ENCODE results near the gene SLC6A3.

- TF ChIP-seq, protein P1, sequence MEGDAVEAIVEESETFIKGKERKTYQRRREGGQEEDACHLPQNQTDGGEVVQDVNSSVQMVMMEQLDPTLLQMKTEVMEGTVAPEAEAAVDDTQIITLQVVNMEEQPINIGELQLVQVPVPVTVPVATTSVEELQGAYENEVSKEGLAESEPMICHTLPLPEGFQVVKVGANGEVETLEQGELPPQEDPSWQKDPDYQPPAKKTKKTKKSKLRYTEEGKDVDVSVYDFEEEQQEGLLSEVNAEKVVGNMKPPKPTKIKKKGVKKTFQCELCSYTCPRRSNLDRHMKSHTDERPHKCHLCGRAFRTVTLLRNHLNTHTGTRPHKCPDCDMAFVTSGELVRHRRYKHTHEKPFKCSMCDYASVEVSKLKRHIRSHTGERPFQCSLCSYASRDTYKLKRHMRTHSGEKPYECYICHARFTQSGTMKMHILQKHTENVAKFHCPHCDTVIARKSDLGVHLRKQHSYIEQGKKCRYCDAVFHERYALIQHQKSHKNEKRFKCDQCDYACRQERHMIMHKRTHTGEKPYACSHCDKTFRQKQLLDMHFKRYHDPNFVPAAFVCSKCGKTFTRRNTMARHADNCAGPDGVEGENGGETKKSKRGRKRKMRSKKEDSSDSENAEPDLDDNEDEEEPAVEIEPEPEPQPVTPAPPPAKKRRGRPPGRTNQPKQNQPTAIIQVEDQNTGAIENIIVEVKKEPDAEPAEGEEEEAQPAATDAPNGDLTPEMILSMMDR (conservative IDR thresholded peaks at IDR 0.05; ENCODE audit: low read length), result peak; percentile 58; the same call in 1 of the 2 replicates
- TF ChIP-seq EZH2phosphoT487 (IDR thresholded peaks at IDR 0.05; ENCODE audit: borderline replicate concordance, low read depth, low read length), result no peak
These were observed 96.3 kb downstream of the SLC6A3 start for GRCh38 chr5:1348986-1349245.

Measured in OCI-LY7 (cell line).